ENCODE data around the gene SDCCAG8. TPM values are rescaled to one million over a fixed set of nuclear protein-coding genes. Genes with fewer than 3 reads are reported as not detected.

Gene SDCCAG8
- total and polyA plus RNA-seq, 2 of the 8 experiments (the other 6 are each of a cell fraction or from before 2014, with no cell fraction given) = 15.6 to 21.0 TPM

- Histone ChIP-seq H3K27me3 (replicated peaks in 1 of 4; ENCODE audit: control insufficient read depth in 3 of 4, extremely low read depth in 1 of 4, insufficient read depth in 3 of 4, low read length in 3 of 4) (no peaks in the 10 kb centered on the region), H3K9ac (replicated peaks in 1 of 4; ENCODE audit: extremely low read depth in 1 of 4, low read depth in 3 of 4, low read length in 3 of 4) (no peak overlapping the region), H2BK5ac (ENCODE audit: low read depth, low read length) (no peak overlapping the region; the same call in 1 of the 2 replicates), H4K8ac (ENCODE audit: extremely low read depth, insufficient read depth, low read length) (no peak overlapping the region), H3K4me1 (replicated peaks in 1 of 4; ENCODE audit: control insufficient read depth in 3 of 4, insufficient read depth in 4 of 4, low read length in 3 of 4) (no peaks in the 10 kb centered on the region), H3K23me2 (ENCODE audit: low read depth, low read length) (no peaks in the 10 kb centered on the region), H3K4me2 (ENCODE audit: insufficient read depth in 1 of 2, low read depth in 2 of 2, low read length in 2 of 2) (no peak overlapping the region), H3K79me2 (ENCODE audit: control insufficient read depth in 1 of 2, insufficient read depth in 2 of 2, low read length in 2 of 2) (no peaks in the 10 kb centered on the region), H3K18ac (ENCODE audit: extremely low read depth, low read length) (no peak overlapping the region), H4K91ac (replicated peaks; ENCODE audit: insufficient read length, low read length) (no peak overlapping the region), H3K4ac (replicated peaks; ENCODE audit: insufficient read length, low read depth, low read length) (no peak overlapping the region), H3K9me3 (ENCODE audit: insufficient read depth in 2 of 2, low read depth in 1 of 2, low read length in 1 of 2) (0 out of 4 replicates have a peak, but pooled peaks cover 0 to 4% of the 10 kb centered on the region in 2 experiments), H4K20me1 (replicated peaks in 1 of 2; ENCODE audit: control insufficient read depth in 1 of 2, insufficient read depth in 2 of 2, low read length in 2 of 2) (no peaks in the 10 kb centered on the region), H3K14ac (ENCODE audit: insufficient read length) (no peak overlapping the region), H2BK20ac (ENCODE audit: low read length) (no peak overlapping the region), H2AFZ (ENCODE audit: low read length) (no peak overlapping the region), H3K36me3 (ENCODE audit: control insufficient read depth in 2 of 4, insufficient read depth in 4 of 4, low read length in 3 of 4) (no peaks in the 10 kb centered on the region), H2BK15ac (ENCODE audit: low read length) (no peak overlapping the region), H3K27ac (ENCODE audit: low read depth, low read length) (no peak overlapping the region), H3K23ac (ENCODE audit: insufficient read length) (no peak overlapping the region), H3K79me1 (ENCODE audit: low read depth, low read length) (no peaks in the 10 kb centered on the region), H3K4me3 (ENCODE audit: extremely low read depth in 1 of 4, insufficient read depth in 2 of 4, low read depth in 3 of 4, low read length in 4 of 4) (no peak overlapping the region), H2AK5ac (ENCODE audit: low read depth, low read length) (no peak overlapping the region), H4K5ac (ENCODE audit: insufficient read length, low read depth, low read length) (no peak overlapping the region), H2BK120ac (replicated peaks; ENCODE audit: low read depth, low read length) (no peak overlapping the region), H3K56ac (replicated peaks; ENCODE audit: insufficient read length, low read depth, low read length) (no peak overlapping the region), H2BK12ac (ENCODE audit: low read depth, low read length) (0 out of 2 replicates have a peak overlapping the region, but pooled peaks have one; percentile 3)
- DNase-seq (ENCODE audit: low read depth in 1 of 2, low spot score in 2 of 2) (no peak), FAIRE-seq (no peak)
- POLR2A ChIA-PET (ENCODE audit: partially characterized antibody) = no interaction called here
- 87% methylated on average over 5 of the region's 5 CpGs; no CpG with 5 or more reads in 1 of the 2 experiments for WGBS, 2 experiments (ENCODE audit: extremely low coverage in 1 of 2, insufficient coverage in 1 of 2, insufficient read length in 1 of 2, insufficient replicate concordance in 2 of 2, low coverage in 1 of 2, low lambda C conversion rate in 2 of 2, missing lambda C conversion rate in 1 of 2)
- CTCF ChIA-PET (ENCODE audit: partially characterized antibody) = interaction anchor here (0.8 to 1.3 kb wide), 2 partner anchors 14 to 180 kb away, joined by 3 to 5 read pairs; no protein-coding TSS in a partner anchor
- TF ChIP-seq RXRA (IDR thresholded peaks at IDR 0.05; ENCODE audit: insufficient read depth, low read depth, low read length) = no peak
- TF ChIP-seq CTBP2 (IDR thresholded peaks at IDR 0.05; ENCODE audit: borderline replicate concordance, insufficient read depth, insufficient read length, low read length) = no peak
- TF ChIP-seq EZH2 (IDR thresholded peaks at IDR 0.05; ENCODE audit: low read depth, low read length, severe bottlenecking) = no peak
- TF ChIP-seq EP300 (IDR thresholded peaks at IDR 0.05; ENCODE audit: borderline replicate concordance in 1 of 2, low read depth in 2 of 2, low read length in 2 of 2) = no peak
- TF ChIP-seq SIX5 (IDR thresholded peaks at IDR 0.05; ENCODE audit: low read depth, low read length) = no peak
- TF ChIP-seq KDM1A (IDR thresholded peaks at IDR 0.05; ENCODE audit: borderline replicate concordance, low read length) = no peak
- TF ChIP-seq EGR1 (IDR thresholded peaks at IDR 0.05; ENCODE audit: borderline replicate concordance, low read depth, low read length) = no peak
- TF ChIP-seq GABPA (IDR thresholded peaks at IDR 0.05; ENCODE audit: borderline replicate concordance, insufficient read depth, low read length) = no peak
- no peak for TF ChIP-seq CHD1 (IDR thresholded peaks at IDR 0.05; ENCODE audit: low read depth, low read length)
- no peak for TF ChIP-seq CHD2 (IDR thresholded peaks at IDR 0.05; ENCODE audit: low read length)
- no peak for TF ChIP-seq POLR2AphosphoS5 (IDR thresholded peaks at IDR 0.05; ENCODE audit: low read depth, low read length)
- TF ChIP-seq RNF2 (IDR thresholded peaks at IDR 0.05; ENCODE audit: borderline replicate concordance, low read depth, low read length, missing control alignments, poor library complexity, severe bottlenecking) = no peak
Measured at GRCh38 chr1:243523766-243524165, 267.9 kb downstream of the SDCCAG8 start.

All from H1 (cell line).